Glutamatergic neuron (in vitro differentiated cells): ENCODE measurements around the gene CDYL2. TPM values are rescaled to one million over a fixed set of nuclear protein-coding genes. Genes with fewer than 3 reads are reported as not detected.
A peak's percentile ranks its signal among the peaks of the same experiment; 100 is the strongest.

Experiments used
- DNase-seq: peaks from one replicate; pipeline ENCODE4 v3.0.0; 2022
- H3K27ac Mint-ChIP-seq: one replicate; pipeline ENCODE4 v1.8.0; 2020; ENCODE audit warnings: mild to moderate bottlenecking, mixed read lengths, inconsistent platforms; ENCODE audit not compliant: unreplicated experiment
- H3K27me3 Mint-ChIP-seq: one replicate; pipeline ENCODE4 v1.8.0; 2020; ENCODE audit warnings: mild to moderate bottlenecking, moderate library complexity, mixed read lengths, inconsistent platforms; ENCODE audit not compliant: unreplicated experiment
- H3K36me3 Mint-ChIP-seq: one replicate; pipeline ENCODE4 v1.8.0; 2020; ENCODE audit warnings: mild to moderate bottlenecking, mixed read lengths, inconsistent platforms; ENCODE audit not compliant: unreplicated experiment
- H3K4me1 Mint-ChIP-seq: one replicate; pipeline ENCODE4 v1.8.0; 2020; ENCODE audit warnings: mild to moderate bottlenecking, low read depth, mixed read lengths, inconsistent platforms; ENCODE audit not compliant: unreplicated experiment
- H3K4me3 Mint-ChIP-seq: one replicate; pipeline ENCODE4 v1.8.0; 2020; ENCODE audit warnings: mild to moderate bottlenecking, mixed read lengths, inconsistent platforms; ENCODE audit not compliant: unreplicated experiment
- H3K9me3 Mint-ChIP-seq: one replicate; pipeline ENCODE4 v1.8.0; 2020; ENCODE audit warnings: mild to moderate bottlenecking, moderate library complexity, mixed read lengths, inconsistent platforms; ENCODE audit not compliant: unreplicated experiment
- total RNA-seq: library from RNA; stranded (reverse); fragmentation: NEBNext Ultra II Directional; extraction: Animal tissue kit (Norgen Biotek cat#: 25700); gene quantifications from one replicate; pipeline ENCODE4 v1.2.1, GENCODE V29; 2021; ENCODE audit not compliant: unreplicated experiment
- TF ChIP-seq, protein P1 (sequence below): fragments of 200-600 bp; sonication (generic); IDR thresholded peaks from one replicate; pipeline ENCODE4 v1.5.0; 2021; ENCODE audit not compliant: partially characterized antibody, unreplicated experiment

The CDYL2 gene
- total RNA-seq, 1 donor from 2014 or later = 30.5 TPM

DNA sequence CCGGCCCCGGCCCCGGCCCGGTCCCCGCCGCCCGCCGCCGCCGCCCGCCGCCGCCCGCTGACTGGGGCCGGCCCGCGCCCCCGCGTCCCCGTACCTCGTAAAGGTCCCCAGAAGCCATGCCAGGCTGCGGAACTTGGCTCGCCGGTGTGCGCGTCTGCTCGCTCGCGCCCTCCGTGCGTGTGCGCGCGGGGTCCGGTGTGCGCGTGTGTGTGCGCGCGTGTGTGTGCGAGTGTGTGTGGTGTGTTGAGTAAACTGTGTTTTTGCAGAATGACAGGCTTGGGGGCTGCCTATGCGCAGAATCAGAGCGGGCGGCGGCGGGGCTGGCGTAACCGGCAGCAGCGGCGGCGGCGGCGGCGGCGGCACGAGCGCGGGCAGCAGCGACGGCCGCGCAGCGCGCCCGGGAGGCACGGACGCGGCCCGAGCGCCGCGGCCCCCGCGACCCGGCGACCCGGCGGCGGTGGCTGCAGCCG, 307 bp downstream of the CDYL2 start:
- peak; percentile 72 for DNase-seq
- no peaks in the 10 kb centered on the region for H3K4me1 Mint-ChIP-seq
- H3K36me3 Mint-ChIP-seq = no peaks in the 10 kb centered on the region
- H3K27me3 Mint-ChIP-seq = peaks cover 6% of the 10 kb centered on the region
- peaks cover 6% of the 10 kb centered on the region for H3K9me3 Mint-ChIP-seq
- TF ChIP-seq, protein P1, sequence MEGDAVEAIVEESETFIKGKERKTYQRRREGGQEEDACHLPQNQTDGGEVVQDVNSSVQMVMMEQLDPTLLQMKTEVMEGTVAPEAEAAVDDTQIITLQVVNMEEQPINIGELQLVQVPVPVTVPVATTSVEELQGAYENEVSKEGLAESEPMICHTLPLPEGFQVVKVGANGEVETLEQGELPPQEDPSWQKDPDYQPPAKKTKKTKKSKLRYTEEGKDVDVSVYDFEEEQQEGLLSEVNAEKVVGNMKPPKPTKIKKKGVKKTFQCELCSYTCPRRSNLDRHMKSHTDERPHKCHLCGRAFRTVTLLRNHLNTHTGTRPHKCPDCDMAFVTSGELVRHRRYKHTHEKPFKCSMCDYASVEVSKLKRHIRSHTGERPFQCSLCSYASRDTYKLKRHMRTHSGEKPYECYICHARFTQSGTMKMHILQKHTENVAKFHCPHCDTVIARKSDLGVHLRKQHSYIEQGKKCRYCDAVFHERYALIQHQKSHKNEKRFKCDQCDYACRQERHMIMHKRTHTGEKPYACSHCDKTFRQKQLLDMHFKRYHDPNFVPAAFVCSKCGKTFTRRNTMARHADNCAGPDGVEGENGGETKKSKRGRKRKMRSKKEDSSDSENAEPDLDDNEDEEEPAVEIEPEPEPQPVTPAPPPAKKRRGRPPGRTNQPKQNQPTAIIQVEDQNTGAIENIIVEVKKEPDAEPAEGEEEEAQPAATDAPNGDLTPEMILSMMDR = no peak
- H3K27ac Mint-ChIP-seq = peak overlapping the region; percentile 82
- peak overlapping the region; percentile 91 for H3K4me3 Mint-ChIP-seq

DNA sequence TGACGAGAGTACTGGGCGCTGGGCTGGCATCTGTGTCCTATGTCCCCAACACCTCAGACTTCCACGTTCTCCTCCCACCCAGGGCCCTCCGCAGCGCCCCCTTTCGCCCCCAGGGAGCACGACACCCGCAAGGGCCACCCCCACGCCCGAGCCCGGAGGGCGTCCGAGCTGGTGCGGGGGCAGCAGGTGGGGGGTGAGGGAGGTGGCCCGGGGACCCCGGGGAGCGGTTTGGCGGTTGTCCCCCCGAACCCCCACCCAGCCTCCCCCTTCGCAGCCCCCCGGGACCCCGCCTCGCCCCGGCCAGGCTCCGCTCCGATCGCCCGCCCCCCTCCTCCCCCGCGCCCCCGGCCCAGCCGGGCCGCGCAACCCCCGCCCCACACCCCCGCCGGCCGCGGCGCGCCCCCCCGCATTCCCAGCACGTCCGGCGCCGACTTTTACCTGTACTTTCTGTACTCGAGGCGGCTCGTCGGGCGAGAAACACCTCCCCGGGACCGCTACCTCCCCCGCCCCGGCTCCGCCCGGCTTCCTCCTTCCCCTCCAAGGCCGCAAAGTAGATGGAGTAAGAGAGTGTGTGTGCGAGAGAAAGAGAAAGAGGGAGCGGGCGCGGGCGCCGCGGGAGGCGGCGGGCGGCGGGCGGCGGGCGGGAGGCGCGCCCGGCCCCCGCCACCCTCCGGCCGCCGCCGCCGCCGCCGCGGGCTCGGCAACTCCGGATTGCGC, 901 bp downstream of the CDYL2 start:
- Mint-ChIP-seq H3K27me3 (peaks cover 6% of the 10 kb centered on the region), H3K4me3 (peak overlapping the region; percentile 78), H3K4me1 (no peaks in the 10 kb centered on the region), H3K36me3 (no peaks in the 10 kb centered on the region), H3K27ac (peak overlapping the region; percentile 53), H3K9me3 (peaks cover 6% of the 10 kb centered on the region)
- TF ChIP-seq, protein P1 = peak; percentile 86
- DNase-seq = peak; percentile 75

GRCh38 chr16:80802902-80803301, 1.5 kb downstream of the CDYL2 start:
- Mint-ChIP-seq H3K27me3 (peaks cover 6% of the 10 kb centered on the region), H3K36me3 (no peaks in the 10 kb centered on the region), H3K4me1 (no peaks in the 10 kb centered on the region), H3K9me3 (peaks cover 6% of the 10 kb centered on the region), H3K27ac (peak overlapping the region; percentile 31), H3K4me3 (peak overlapping the region; percentile 78)
- TF ChIP-seq, protein P1 = no peak
- no peak for DNase-seq

GRCh38 chr16:80802138-80802537, 2.3 kb downstream of the CDYL2 start:
- Mint-ChIP-seq H3K27ac (no peak overlapping the region), H3K4me3 (no peak overlapping the region)
- TF ChIP-seq, protein P1 = no peak

DNA sequence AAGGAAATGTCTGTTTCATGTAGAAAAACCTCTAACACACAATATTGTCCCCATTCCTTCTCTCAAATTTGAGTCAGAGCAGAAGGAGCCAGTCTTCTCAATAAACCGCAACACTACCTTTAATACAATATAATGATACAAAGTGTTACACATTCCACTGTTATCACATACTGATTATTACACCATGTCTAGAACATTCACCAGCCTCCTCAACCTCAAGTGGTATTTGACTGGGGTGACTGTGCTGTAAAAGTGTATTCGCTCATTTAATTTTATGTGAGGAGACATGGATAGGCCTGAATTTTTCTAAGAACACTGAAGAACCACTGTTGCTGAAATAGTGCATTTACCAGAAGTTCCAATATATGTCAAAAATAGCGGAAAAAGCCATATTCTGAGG, 10.3 kb downstream of the CDYL2 start:
- Mint-ChIP-seq H3K9me3 (no peaks in the 10 kb centered on the region), H3K36me3 (no peaks in the 10 kb centered on the region), H3K4me1 (no peaks in the 10 kb centered on the region), H3K4me3 (no peak overlapping the region), H3K27me3 (peaks cover 3% of the 10 kb centered on the region), H3K27ac (no peak overlapping the region)
- no peak for DNase-seq
- TF ChIP-seq, protein P1 = no peak

More at GRCh38 chr16:80802138-80802537, 2.3 kb downstream of the CDYL2 start:
- no peak for DNase-seq
- peaks cover 6% of the 10 kb centered on the region for H3K9me3 Mint-ChIP-seq
- H3K4me1 Mint-ChIP-seq = no peaks in the 10 kb centered on the region
- no peaks in the 10 kb centered on the region for H3K36me3 Mint-ChIP-seq
- H3K27me3 Mint-ChIP-seq = peaks cover 9% of the 10 kb centered on the region
